GM12872 (cell line): Measurements from ENCODE around the gene LRRC73.

Experiments
- CTCF ChIP-seq: IDR thresholded peaks from 3 replicates; pipeline ENCODE4 v1.5.1; 2011; ENCODE audit warnings: low read depth, mild to moderate bottlenecking, low read length, moderate library complexity; ENCODE audit not compliant: insufficient read depth

LRRC73 gene

GRCh38 chr6:43509984-43510826, at the start of gene LRRC73:
Gene LRRC73, minus strand, starts transcription at chr6:43510346. Its CDS starts 561 bp downstream, at chr6:43509785.
- TF ChIP-seq CTCF, result no peak

GRCh38 chr6:43559328-43559727, 49.2 kb upstream of the LRRC73 start:
- no peak for TF ChIP-seq CTCF

- TF ChIP-seq CTCF, result no peak
Observed at GRCh38 chr6:43547222-43547621, 37.1 kb upstream of the LRRC73 start.

- TF ChIP-seq CTCF, result no peak
Observed at GRCh38 chr6:43544461-43544860, 34.3 kb upstream of the LRRC73 start.

GRCh38 chr6:43541774-43542471, 31.8 kb upstream of the LRRC73 start:
- no peak for TF ChIP-seq CTCF

GRCh38 chr6:43540507-43540906, 30.4 kb upstream of the LRRC73 start:
- no peak for TF ChIP-seq CTCF

- TF ChIP-seq CTCF, result no peak
Observed at GRCh38 chr6:43532201-43532600, 22.1 kb upstream of the LRRC73 start.
